ENCODE data around the gene CEP192. TPM values are rescaled to one million over a fixed set of nuclear protein-coding genes. Genes with fewer than 3 reads are reported as not detected.
"Not testable (repeated sequence)": the region's sequence is repeated elsewhere in the genome, so short reads cannot be mapped to it uniquely, and the experiment has no call there.

Gene CEP192
- total RNA-seq, 1 donor from 2014 or later, result 20.1 TPM

DNA sequence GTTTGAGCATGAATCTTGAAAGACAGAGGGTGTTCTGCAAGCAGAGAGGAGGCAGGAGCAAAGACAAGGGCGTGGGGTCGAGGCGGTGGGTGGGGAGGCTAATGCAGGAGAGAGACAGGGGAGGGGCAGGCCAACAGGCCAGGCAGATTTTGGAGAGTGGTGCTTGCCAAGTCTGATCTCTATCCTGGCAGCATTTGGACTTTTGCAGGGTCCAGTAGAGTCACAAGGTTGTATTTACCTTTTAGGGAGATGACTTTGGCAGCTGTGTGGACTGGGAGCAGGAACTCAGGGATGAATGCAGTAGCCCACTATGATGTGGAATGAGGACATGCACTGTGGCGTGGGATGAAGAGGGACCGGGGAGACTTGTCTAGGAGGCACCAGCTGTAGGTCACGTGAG lies 15.7 kb upstream of the CEP192 start:
- peaks cover 7% of the 10 kb centered on the region for H3K4me1 Mint-ChIP-seq (ENCODE audit: low read depth, unreplicated experiment)
- H3K27me3 Mint-ChIP-seq (ENCODE audit: unreplicated experiment), result peaks cover 7% of the 10 kb centered on the region
- H3K4me3 Mint-ChIP-seq (ENCODE audit: unreplicated experiment), result no peak overlapping the region
- DNase-seq, result no peak
- H3K9me3 Mint-ChIP-seq (ENCODE audit: unreplicated experiment), result peaks cover 11% of the 10 kb centered on the region
- H3K36me3 Mint-ChIP-seq (ENCODE audit: unreplicated experiment), result peaks cover 30% of the 10 kb centered on the region
- TF ChIP-seq, protein P1, sequence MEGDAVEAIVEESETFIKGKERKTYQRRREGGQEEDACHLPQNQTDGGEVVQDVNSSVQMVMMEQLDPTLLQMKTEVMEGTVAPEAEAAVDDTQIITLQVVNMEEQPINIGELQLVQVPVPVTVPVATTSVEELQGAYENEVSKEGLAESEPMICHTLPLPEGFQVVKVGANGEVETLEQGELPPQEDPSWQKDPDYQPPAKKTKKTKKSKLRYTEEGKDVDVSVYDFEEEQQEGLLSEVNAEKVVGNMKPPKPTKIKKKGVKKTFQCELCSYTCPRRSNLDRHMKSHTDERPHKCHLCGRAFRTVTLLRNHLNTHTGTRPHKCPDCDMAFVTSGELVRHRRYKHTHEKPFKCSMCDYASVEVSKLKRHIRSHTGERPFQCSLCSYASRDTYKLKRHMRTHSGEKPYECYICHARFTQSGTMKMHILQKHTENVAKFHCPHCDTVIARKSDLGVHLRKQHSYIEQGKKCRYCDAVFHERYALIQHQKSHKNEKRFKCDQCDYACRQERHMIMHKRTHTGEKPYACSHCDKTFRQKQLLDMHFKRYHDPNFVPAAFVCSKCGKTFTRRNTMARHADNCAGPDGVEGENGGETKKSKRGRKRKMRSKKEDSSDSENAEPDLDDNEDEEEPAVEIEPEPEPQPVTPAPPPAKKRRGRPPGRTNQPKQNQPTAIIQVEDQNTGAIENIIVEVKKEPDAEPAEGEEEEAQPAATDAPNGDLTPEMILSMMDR (IDR thresholded peaks at IDR 0.05; ENCODE audit: partially characterized antibody, unreplicated experiment), result no peak
- peak overlapping the region; percentile 39 for H3K27ac Mint-ChIP-seq (ENCODE audit: unreplicated experiment)

DNA sequence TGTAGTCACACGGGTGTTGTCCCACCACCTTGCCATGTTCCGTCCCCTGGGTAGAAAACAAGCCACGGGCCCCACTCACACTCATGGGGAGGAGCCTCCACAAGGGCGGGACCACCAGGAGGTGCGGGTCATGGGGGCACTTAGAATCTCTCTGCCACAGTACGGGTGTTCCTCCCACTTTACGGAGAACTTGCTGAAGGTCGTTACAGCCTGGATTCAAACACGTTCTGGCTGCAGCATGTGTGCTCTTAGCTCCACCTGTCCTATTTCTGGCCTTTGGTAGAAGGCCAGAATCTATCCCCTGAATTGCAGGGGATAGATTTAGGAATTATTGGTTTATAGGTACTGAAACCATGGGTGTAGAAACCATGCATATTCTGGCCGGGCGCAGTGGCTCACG lies 14.9 kb upstream of the CEP192 start:
- Mint-ChIP-seq H3K9me3 (ENCODE audit: unreplicated experiment) (peaks cover 8% of the 10 kb centered on the region), H3K4me3 (ENCODE audit: unreplicated experiment) (no peak overlapping the region), H3K27ac (ENCODE audit: unreplicated experiment) (no peak overlapping the region), H3K36me3 (ENCODE audit: unreplicated experiment) (peaks cover 30% of the 10 kb centered on the region), H3K27me3 (ENCODE audit: unreplicated experiment) (peaks cover 7% of the 10 kb centered on the region), H3K4me1 (ENCODE audit: low read depth, unreplicated experiment) (peaks cover 7% of the 10 kb centered on the region)
- DNase-seq, result no peak
- TF ChIP-seq, protein P1 (IDR thresholded peaks at IDR 0.05; ENCODE audit: partially characterized antibody, unreplicated experiment), result no peak

DNA sequence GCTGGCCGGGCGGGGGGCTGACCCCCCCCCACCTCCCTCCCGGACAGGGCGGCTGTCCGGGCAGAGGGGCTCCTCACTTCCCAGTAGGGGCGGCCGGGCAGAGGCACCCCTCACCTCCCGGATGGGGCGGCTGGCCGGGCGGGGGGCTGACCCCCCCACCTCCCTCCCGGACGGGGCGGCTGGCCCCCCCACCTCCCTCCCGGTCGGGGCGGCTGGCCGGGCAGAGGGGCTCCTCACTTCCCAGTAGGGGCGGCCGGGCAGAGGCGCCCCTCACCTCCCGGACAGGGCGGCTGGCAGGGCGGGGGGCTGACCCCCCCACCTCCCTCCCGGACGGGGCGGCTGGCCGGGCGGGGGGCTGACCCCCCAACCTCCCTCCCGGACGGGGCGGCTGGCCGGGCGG lies 11.1 kb upstream of the CEP192 start:
- H3K36me3 Mint-ChIP-seq (ENCODE audit: unreplicated experiment), result peaks cover 25% of the 10 kb centered on the region
- H3K27ac Mint-ChIP-seq (ENCODE audit: unreplicated experiment); H3K9me3 Mint-ChIP-seq (ENCODE audit: unreplicated experiment): not testable (repeated sequence)

DNA sequence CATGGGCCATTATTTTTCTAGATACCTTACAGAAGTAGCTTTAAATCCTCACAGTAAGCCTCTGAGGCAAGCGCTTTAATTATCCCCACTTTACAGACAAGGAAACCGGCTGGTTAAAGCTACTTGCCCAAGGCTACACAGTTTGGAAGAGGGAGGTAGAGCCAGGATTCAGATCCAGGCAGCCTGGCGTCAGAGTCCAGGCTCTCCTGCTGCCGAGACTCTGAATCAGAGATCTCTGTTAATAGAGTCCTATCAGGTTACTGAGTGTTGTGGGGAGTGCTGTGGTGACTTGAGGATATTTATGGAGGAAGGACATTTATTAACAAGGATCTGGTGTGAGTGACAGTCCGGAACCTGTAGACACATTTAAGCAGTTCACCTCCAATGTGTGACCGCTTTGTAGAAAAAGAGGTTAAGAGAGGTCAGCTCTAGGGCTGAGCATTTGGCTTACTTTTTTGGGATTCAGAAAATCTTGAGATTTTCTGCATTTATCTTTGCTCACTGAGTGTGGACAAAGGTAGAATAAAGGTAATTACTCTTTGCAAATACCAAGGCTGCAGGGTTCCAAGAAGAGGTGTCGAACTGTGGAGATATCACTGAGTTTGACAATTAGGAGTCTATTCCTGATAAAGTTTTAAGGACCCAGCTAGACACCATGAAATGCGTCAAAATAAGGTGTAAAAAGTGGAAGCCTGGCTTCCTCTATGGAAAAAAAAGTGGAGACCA lies 1.6 kb upstream of the CEP192 start:
- Mint-ChIP-seq H3K9me3 (ENCODE audit: unreplicated experiment) (peaks cover 4% of the 10 kb centered on the region), H3K4me3 (ENCODE audit: unreplicated experiment) (peak overlapping the region; percentile 99), H3K36me3 (ENCODE audit: unreplicated experiment) (no peaks in the 10 kb centered on the region), H3K4me1 (ENCODE audit: low read depth, unreplicated experiment) (peaks cover 11% of the 10 kb centered on the region), H3K27me3 (ENCODE audit: unreplicated experiment) (peaks cover 4% of the 10 kb centered on the region), H3K27ac (ENCODE audit: unreplicated experiment) (peak overlapping the region; percentile 79)
- DNase-seq, result no peak
- TF ChIP-seq, protein P1 (IDR thresholded peaks at IDR 0.05; ENCODE audit: partially characterized antibody, unreplicated experiment), result no peak

More for the DNA sequence above, 11.1 kb upstream of the CEP192 start:
- H3K4me3 Mint-ChIP-seq (ENCODE audit: unreplicated experiment); H3K27me3 Mint-ChIP-seq (ENCODE audit: unreplicated experiment); DNase-seq; H3K4me1 Mint-ChIP-seq (ENCODE audit: low read depth, unreplicated experiment): not testable (repeated sequence)

DNA sequence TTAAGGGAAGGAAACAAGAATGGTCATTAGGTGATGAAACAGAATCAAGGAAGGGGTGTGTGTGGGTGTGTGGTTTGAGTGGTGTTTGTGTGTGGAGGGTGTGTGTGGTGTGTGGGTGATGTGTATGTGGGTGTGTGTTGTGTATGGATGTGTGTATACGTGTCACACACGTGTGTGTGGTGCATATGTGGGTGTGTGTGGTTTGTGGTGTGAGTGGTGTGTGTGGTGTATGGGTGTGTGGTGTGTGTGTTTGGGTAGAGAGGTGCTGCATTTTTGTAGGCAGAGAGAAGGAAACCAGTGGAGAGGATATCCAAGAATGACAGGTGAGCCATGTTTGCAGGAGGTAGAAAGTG lies 1.1 kb upstream of the CEP192 start:
- no peaks in the 10 kb centered on the region for H3K36me3 Mint-ChIP-seq (ENCODE audit: unreplicated experiment)
- peak overlapping the region; percentile 99 for H3K4me3 Mint-ChIP-seq (ENCODE audit: unreplicated experiment)
- H3K27ac Mint-ChIP-seq (ENCODE audit: unreplicated experiment), result peak overlapping the region; percentile 79
- H3K4me1 Mint-ChIP-seq (ENCODE audit: low read depth, unreplicated experiment), result peaks cover 11% of the 10 kb centered on the region
- TF ChIP-seq, protein P1 (IDR thresholded peaks at IDR 0.05; ENCODE audit: partially characterized antibody, unreplicated experiment), result no peak
- peaks cover 4% of the 10 kb centered on the region for H3K27me3 Mint-ChIP-seq (ENCODE audit: unreplicated experiment)
- DNase-seq, result no peak
- peaks cover 4% of the 10 kb centered on the region for H3K9me3 Mint-ChIP-seq (ENCODE audit: unreplicated experiment)
